Transverse colon (tissue), 4 donors: ENCODE data around the gene MBD3L2.

ENCODE experiments used
- POLR2A ChIP-seq: fragments of 450-650 bp; IDR thresholded peaks from one replicate; pipeline ENCODE4 v1.6.1; 2016; ENCODE audit warnings: antibody characterized with exemption, mild to moderate bottlenecking, moderate library complexity
- POLR2AphosphoS5 ChIP-seq, 3 donors: sonication (generic); formaldehyde crosslinking; IDR thresholded peaks; one replicate each; pipeline ENCODE4 v1.6.1; 2016; ENCODE audit warnings: antibody characterized with exemption in 3 of 3
- TF ChIP-seq, protein P1 (sequence below), 5 experiments: fragments of 200-600 bp in 3 of 5; fragments of 450-650 bp in 2 of 5; sonication (generic) in 3 of 5; IDR thresholded peaks; 1 replicate in 2 of 5; 2 replicates in 3 of 5; pipeline ENCODE4 v1.5.1; 2016 to 2017; ENCODE audit warnings: antibody characterized with exemption in 5 of 5, inconsistent platforms in 3 of 5, mild to moderate bottlenecking in 2 of 5, moderate library complexity in 1 of 5

DNA sequence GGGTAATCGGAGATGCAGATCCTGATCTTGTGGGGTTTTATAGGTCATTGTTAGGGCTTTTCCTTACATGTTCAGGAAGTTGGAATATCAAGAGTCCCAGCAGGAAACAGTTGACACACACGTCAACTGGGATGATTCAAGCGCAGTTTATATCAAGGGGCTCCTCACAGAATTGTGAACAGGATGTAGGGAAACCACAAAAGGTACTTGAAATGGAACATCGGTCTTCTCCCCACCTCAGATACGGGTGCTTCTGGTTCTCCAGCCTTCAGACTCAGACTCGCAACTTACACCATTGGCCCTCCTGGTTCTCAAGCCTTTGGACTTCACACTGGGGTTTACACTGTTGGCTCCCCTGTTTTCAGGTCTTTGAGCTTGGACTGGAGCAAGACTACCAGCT, 39.9 kb downstream of the MBD3L2 start:
- TF ChIP-seq, protein P1, sequence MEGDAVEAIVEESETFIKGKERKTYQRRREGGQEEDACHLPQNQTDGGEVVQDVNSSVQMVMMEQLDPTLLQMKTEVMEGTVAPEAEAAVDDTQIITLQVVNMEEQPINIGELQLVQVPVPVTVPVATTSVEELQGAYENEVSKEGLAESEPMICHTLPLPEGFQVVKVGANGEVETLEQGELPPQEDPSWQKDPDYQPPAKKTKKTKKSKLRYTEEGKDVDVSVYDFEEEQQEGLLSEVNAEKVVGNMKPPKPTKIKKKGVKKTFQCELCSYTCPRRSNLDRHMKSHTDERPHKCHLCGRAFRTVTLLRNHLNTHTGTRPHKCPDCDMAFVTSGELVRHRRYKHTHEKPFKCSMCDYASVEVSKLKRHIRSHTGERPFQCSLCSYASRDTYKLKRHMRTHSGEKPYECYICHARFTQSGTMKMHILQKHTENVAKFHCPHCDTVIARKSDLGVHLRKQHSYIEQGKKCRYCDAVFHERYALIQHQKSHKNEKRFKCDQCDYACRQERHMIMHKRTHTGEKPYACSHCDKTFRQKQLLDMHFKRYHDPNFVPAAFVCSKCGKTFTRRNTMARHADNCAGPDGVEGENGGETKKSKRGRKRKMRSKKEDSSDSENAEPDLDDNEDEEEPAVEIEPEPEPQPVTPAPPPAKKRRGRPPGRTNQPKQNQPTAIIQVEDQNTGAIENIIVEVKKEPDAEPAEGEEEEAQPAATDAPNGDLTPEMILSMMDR (IDR thresholded peaks at IDR 0.05): no peak
- TF ChIP-seq POLR2A (no peak), POLR2AphosphoS5 (IDR thresholded peaks at IDR 0.05) (no peak)
